K562 (cell line): ENCODE data around the gene FAM83G. TPM values are rescaled to one million over a fixed set of nuclear protein-coding genes. Genes with fewer than 3 reads are reported as not detected.

Experiments used
- DIDO1 ChIP-seq: fragments of 450-650 bp; IDR thresholded peaks from 2 replicates; pipeline ENCODE4 v1.6.1; 2016; ENCODE audit warnings: low read depth, missing biosample characterization, missing genetic modification characterization
- EP400 ChIP-seq: fragments of 450-650 bp; IDR thresholded peaks from 2 replicates; pipeline ENCODE4 v1.6.1; 2017; ENCODE audit warnings: antibody characterized with exemption, mild to moderate bottlenecking, moderate library complexity
- KLF16 ChIP-seq: IDR thresholded peaks from 2 replicates; pipeline ENCODE4 v1.6.1; 2016; ENCODE audit warnings: antibody characterized with exemption
- POLR2AphosphoS5 ChIP-seq: IDR thresholded peaks from 2 replicates; pipeline ENCODE4 v1.6.1; 2011; ENCODE audit warnings: mild to moderate bottlenecking, low read depth, low read length, moderate library complexity; ENCODE audit not compliant: control insufficient read depth, insufficient read depth
- PRMT5 ChIP-seq: sonication (generic); formaldehyde crosslinking; IDR thresholded peaks from 2 replicates; pipeline ENCODE4 v1.5.0; 2020; ENCODE audit warnings: missing genetic modification reagents
- SIRT6 ChIP-seq: IDR thresholded peaks from one replicate; pipeline ENCODE4 v1.6.1; 2012; ENCODE audit warnings: low read depth, mild to moderate bottlenecking, control low read depth, inconsistent platforms, low read length, moderate library complexity
- SMARCC2 ChIP-seq: fragments of 450-650 bp; IDR thresholded peaks from 2 replicates; pipeline ENCODE4 v1.6.1; 2017; ENCODE audit warnings: antibody characterized with exemption, moderate library complexity, mild to moderate bottlenecking, low read depth
- ZBTB2 ChIP-seq: fragments of 450-650 bp; IDR thresholded peaks from 2 replicates; pipeline ENCODE4 v1.6.1; 2016; ENCODE audit warnings: antibody characterized with exemption
- ZBTB5 ChIP-seq: fragments of 450-650 bp; IDR thresholded peaks from 2 replicates; pipeline ENCODE4 v1.6.1; 2017; ENCODE audit warnings: antibody characterized with exemption
- ZNF79 ChIP-seq: fragments of 250-450 bp; sonication (Bioruptor Pico); IDR thresholded peaks from 2 replicates; pipeline ENCODE4 v1.4.0; 2020; ENCODE audit warnings: low read depth, mild to moderate bottlenecking, moderate library complexity
- polyA plus RNA-seq, 8 experiments: library from polyadenylated mRNA; depleted of rRNA in 4 of 8; stranded (reverse) in 5 of 8; unstranded in 3 of 8; fragments of >200 nt; fragmentation: Nextera tagmentation in 2 of 8; fragmentation: Illumina TruSeq in 1 of 8; extraction: Ambion mirVana in 2 of 8; extraction: Trizol in 1 of 8; gene quantifications; 2 replicates each; pipeline versions ENCODE4 v1.2.1 to v1.2.3, GENCODE V29; 2011 to 2014; ENCODE audit warnings: inconsistent platforms in 1 of 8, missing spikeins in 1 of 8
- total RNA-seq, 7 experiments: library from RNA; depleted of rRNA in 6 of 7; stranded (reverse); fragments of >200 nt in 6 of 7; fragmentation: Illumina TruSeq in 2 of 7; extraction: Trizol in 2 of 7; gene quantifications; 2 replicates each; pipeline versions ENCODE4 v1.2.1 to v1.2.3, GENCODE V29; 2011 to 2021; ENCODE audit warnings: low replicate concordance in 1 of 7

FAM83G gene
- total and polyA plus RNA-seq, 9 of the 15 experiments (the other 6 are each of a cell fraction or from before 2014, with no cell fraction given), result 0.04 to 10.3 (median 4.5) TPM; not detected in 1

GRCh38 chr17:18997650-18998196 is 6.8 kb downstream of the FAM83G start (continued):
- TF ChIP-seq ZBTB2 (no peak), KLF16 (0 out of 2 replicates have a peak, but pooled peaks have one; percentile 5), SMARCC2 (no peak), PRMT5 (no peak), ZBTB5 (no peak), ZNF79 (no peak), DIDO1 (tag) (no peak), POLR2AphosphoS5 (peak; percentile 38; the same call in 1 of the 2 replicates), SIRT6 (no peak), EP400 (no peak)
